ENCODE measurements around the gene GPR155. TPM values are rescaled to one million over a fixed set of nuclear protein-coding genes. Genes with fewer than 3 reads are reported as not detected.

The GPR155 gene
- total and polyA plus RNA-seq, 2 experiments from 2014 or later, result 1.2 to 1.3 TPM

DNA sequence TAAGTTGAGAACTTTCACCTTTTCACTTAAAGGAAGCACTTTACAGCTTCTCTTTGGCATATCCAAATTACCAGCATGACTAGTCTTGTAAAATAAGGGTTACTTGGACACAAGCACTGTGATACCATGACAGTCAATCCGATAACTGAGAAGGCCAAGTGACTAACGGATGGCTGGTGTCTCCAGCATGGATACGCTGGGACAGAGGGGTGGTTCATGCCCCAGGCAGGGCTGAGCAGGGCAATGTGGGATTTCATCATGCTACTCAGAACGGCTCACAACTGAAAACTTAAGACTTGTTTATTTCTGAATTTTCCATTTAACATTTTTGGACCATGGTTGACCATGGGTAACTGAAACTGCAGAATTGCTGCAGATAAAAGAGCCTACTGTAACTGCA lies 43.1 kb upstream of the GPR155 start (continued):
- TF ChIP-seq, protein P1, sequence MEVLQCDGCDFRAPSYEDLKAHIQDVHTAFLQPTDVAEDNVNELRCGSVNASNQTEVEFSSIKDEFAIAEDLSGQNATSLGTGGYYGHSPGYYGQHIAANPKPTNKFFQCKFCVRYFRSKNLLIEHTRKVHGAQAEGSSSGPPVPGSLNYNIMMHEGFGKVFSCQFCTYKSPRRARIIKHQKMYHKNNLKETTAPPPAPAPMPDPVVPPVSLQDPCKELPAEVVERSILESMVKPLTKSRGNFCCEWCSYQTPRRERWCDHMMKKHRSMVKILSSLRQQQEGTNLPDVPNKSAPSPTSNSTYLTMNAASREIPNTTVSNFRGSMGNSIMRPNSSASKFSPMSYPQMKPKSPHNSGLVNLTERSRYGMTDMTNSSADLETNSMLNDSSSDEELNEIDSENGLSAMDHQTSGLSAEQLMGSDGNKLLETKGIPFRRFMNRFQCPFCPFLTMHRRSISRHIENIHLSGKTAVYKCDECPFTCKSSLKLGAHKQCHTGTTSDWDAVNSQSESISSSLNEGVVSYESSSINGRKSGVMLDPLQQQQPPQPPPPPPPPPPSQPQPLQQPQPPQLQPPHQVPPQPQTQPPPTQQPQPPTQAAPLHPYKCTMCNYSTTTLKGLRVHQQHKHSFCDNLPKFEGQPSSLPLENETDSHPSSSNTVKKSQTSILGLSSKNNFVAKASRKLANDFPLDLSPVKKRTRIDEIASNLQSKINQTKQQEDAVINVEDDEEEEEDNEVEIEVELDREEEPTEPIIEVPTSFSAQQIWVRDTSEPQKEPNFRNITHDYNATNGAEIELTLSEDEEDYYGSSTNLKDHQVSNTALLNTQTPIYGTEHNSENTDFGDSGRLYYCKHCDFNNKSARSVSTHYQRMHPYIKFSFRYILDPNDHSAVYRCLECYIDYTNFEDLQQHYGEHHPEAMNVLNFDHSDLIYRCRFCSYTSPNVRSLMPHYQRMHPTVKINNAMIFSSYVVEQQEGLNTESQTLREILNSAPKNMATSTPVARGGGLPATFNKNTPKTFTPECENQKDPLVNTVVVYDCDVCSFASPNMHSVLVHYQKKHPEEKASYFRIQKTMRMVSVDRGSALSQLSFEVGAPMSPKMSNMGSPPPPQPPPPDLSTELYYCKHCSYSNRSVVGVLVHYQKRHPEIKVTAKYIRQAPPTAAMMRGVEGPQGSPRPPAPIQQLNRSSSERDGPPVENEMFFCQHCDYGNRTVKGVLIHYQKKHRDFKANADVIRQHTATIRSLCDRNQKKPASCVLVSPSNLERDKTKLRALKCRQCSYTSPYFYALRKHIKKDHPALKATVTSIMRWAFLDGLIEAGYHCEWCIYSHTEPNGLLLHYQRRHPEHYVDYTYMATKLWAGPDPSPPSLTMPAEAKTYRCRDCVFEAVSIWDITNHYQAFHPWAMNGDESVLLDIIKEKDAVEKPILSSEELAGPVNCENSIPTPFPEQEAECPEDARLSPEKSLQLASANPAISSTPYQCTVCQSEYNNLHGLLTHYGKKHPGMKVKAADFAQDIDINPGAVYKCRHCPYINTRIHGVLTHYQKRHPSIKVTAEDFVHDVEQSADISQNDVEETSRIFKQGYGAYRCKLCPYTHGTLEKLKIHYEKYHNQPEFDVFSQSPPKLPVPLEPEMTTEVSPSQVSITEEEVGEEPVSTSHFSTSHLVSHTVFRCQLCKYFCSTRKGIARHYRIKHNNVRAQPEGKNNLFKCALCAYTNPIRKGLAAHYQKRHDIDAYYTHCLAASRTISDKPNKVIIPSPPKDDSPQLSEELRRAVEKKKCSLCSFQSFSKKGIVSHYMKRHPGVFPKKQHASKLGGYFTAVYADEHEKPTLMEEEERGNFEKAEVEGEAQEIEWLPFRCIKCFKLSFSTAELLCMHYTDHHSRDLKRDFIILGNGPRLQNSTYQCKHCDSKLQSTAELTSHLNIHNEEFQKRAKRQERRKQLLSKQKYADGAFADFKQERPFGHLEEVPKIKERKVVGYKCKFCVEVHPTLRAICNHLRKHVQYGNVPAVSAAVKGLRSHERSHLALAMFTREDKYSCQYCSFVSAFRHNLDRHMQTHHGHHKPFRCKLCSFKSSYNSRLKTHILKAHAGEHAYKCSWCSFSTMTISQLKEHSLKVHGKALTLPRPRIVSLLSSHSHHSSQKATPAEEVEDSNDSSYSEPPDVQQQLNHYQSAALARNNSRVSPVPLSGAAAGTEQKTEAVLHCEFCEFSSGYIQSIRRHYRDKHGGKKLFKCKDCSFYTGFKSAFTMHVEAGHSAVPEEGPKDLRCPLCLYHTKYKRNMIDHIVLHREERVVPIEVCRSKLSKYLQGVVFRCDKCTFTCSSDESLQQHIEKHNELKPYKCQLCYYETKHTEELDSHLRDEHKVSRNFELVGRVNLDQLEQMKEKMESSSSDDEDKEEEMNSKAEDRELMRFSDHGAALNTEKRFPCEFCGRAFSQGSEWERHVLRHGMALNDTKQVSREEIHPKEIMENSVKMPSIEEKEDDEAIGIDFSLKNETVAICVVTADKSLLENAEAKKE (CRISPR knock-in tag; IDR thresholded peaks at IDR 0.05), result no peak
- TF ChIP-seq ZNF114 (CRISPR knock-in tag; IDR thresholded peaks at IDR 0.05) (no peak), ZNF331 (CRISPR knock-in tag; IDR thresholded peaks at IDR 0.05; ENCODE audit: low read depth) (no peak), NANOG (IDR thresholded peaks at IDR 0.05; ENCODE audit: borderline replicate concordance) (no peak)
- TF ChIP-seq, protein P2, sequence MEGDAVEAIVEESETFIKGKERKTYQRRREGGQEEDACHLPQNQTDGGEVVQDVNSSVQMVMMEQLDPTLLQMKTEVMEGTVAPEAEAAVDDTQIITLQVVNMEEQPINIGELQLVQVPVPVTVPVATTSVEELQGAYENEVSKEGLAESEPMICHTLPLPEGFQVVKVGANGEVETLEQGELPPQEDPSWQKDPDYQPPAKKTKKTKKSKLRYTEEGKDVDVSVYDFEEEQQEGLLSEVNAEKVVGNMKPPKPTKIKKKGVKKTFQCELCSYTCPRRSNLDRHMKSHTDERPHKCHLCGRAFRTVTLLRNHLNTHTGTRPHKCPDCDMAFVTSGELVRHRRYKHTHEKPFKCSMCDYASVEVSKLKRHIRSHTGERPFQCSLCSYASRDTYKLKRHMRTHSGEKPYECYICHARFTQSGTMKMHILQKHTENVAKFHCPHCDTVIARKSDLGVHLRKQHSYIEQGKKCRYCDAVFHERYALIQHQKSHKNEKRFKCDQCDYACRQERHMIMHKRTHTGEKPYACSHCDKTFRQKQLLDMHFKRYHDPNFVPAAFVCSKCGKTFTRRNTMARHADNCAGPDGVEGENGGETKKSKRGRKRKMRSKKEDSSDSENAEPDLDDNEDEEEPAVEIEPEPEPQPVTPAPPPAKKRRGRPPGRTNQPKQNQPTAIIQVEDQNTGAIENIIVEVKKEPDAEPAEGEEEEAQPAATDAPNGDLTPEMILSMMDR (conservative IDR thresholded peaks at IDR 0.05; ENCODE audit: low read depth in 2 of 2), result no peak

DNA sequence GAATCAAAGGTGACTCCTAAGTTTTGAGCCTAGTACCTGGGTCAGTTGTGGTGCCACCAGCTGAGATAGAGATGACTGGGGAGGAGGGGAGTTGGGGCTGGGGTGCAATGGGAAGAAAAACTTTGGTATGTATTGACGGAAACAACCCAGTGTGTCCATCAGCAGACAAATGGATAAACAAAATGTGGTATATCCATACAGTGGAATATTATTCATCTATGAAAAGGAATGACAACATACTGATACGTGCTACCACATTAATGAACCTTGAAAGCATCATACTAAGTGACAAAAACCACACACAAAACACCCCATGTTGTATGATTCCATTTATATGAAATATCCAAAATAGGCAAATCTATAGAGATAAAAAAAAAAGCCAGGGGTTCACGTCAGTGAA lies 41.1 kb upstream of the GPR155 start:
- Histone ChIP-seq H3F3A (replicated peaks; ENCODE audit: low read depth) (no peaks in the 10 kb centered on the region), H3K4me3 (no peak overlapping the region), H3K4me1 (ENCODE audit: insufficient read depth) (no peaks in the 10 kb centered on the region), H3K79me2 (replicated peaks; ENCODE audit: insufficient read depth) (no peaks in the 10 kb centered on the region), H2AFZ (no peak overlapping the region), H3K4me2 (no peak overlapping the region), H3K9me2 (ENCODE audit: insufficient read depth) (no peaks in the 10 kb centered on the region), H3K36me3 (ENCODE audit: insufficient read depth) (no peaks in the 10 kb centered on the region), H3K27ac (ENCODE audit: low read depth) (no peak overlapping the region), H4K20me1 (replicated peaks; ENCODE audit: insufficient read depth) (no peaks in the 10 kb centered on the region), H3K27me3 (ENCODE audit: insufficient read depth) (no peaks in the 10 kb centered on the region)
- Mint-ChIP-seq H3K27ac (no peak overlapping the region), H3K9me3 (peaks cover 17% of the 10 kb centered on the region), H3K4me1 (no peaks in the 10 kb centered on the region), H3K36me3 (ENCODE audit: low read depth) (peaks cover 3% of the 10 kb centered on the region; the same call in 1 of the 3 replicates), H3K27me3 (ENCODE audit: insufficient read depth, low read depth, poor library complexity) (peaks cover 1% of the 10 kb centered on the region), H3K4me3 (no peak overlapping the region)
- ATAC-seq, result no peak
- no peak for DNase-seq (ENCODE audit: low spot score)
- TF ChIP-seq NANOG (IDR thresholded peaks at IDR 0.05; ENCODE audit: borderline replicate concordance), result no peak
- TF ChIP-seq STAT1 (IDR thresholded peaks at IDR 0.05; ENCODE audit: unreplicated experiment), result no peak
- no peak for TF ChIP-seq ZNF331 (CRISPR knock-in tag; IDR thresholded peaks at IDR 0.05; ENCODE audit: low read depth)
- TF ChIP-seq EZH2phosphoT487 (IDR thresholded peaks at IDR 0.05; ENCODE audit: unreplicated experiment), result no peak
- no peak for TF ChIP-seq JUNB (IDR thresholded peaks at IDR 0.05; ENCODE audit: unreplicated experiment)
- no peak for TF ChIP-seq POLR2AphosphoS5 (IDR thresholded peaks at IDR 0.05; ENCODE audit: low read depth)
